GM12801 (cell line): ENCODE measurements around the gene CTSH.

ENCODE experiments used
- CTCF ChIP-seq: IDR thresholded peaks from one replicate; pipeline ENCODE4 v1.5.1; 2011; ENCODE audit warnings: control low read depth; ENCODE audit not compliant: insufficient read length; ENCODE audit errors: extremely low read depth

Gene CTSH

GRCh38 chr15:78928616-78929093 lies 16.2 kb downstream of the CTSH start:
- no peak for TF ChIP-seq CTCF

- TF ChIP-seq CTCF = no peak
Measured at GRCh38 chr15:78927077-78927790, 17.6 kb downstream of the CTSH start.

- no peak for TF ChIP-seq CTCF
Measured at GRCh38 chr15:78925956-78926743, 18.7 kb downstream of the CTSH start.

- TF ChIP-seq CTCF = no peak
Measured at GRCh38 chr15:78925076-78925624, 19.7 kb downstream of the CTSH start.

- TF ChIP-seq CTCF = no peak
Measured at GRCh38 chr15:78923480-78924360, 21.1 kb downstream of the CTSH start.

GRCh38 chr15:78923015-78923414 lies 21.8 kb downstream of the CTSH start:
- TF ChIP-seq CTCF = no peak

- no peak for TF ChIP-seq CTCF
Measured at GRCh38 chr15:78922527-78922926, 22.3 kb downstream of the CTSH start.
